HG03135 (cell line): ENCODE data around the gene MYH3.

Experiments
- ATAC-seq: cut with Tn5 transposase; IDR thresholded peaks from one replicate; pipeline ENCODE4 v1.9.1; 2021; ENCODE audit warnings: mild to moderate bottlenecking, moderate library complexity; ENCODE audit not compliant: unreplicated experiment

Gene MYH3

DNA sequence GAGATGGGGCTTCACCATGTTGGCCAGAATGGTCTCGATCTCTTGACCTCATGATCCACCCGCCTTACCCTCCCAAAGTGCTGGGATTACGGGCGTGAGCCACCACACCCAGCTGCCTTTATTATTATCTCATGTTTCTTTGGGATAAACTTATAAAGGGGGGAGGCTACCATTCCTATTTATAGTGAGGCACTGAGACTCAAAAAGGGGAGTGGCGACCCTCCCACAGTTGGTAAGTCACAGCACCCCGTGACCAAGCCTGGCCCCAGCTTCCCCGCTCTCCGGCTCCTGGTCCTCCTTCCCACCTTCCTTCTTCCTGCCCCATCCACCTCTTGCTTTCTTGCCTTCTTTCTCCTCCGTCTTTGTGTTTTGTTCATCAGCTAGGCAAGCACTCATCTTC is 5.2 kb downstream of the MYH3 start:
- ATAC-seq, result no peak

DNA sequence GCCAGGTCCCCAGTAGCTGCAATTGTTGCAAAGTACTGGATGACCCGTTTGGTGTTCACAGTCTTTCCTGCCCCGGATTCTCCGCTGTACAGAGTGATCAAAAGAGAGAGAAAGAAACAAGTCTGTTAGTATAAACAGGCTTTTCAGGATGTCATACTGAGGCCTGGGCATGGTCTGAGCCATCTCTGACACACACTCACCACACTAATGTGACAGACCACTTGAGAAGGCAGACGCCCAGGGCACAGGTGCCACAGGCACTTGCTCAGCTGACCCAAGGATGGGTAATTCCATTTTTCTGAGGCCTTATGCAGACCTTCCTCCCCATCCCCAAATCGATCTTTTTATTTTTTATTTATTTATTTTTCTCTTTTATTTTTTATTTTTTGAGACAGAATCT is 7.5 kb downstream of the MYH3 start:
- no peak for ATAC-seq

DNA sequence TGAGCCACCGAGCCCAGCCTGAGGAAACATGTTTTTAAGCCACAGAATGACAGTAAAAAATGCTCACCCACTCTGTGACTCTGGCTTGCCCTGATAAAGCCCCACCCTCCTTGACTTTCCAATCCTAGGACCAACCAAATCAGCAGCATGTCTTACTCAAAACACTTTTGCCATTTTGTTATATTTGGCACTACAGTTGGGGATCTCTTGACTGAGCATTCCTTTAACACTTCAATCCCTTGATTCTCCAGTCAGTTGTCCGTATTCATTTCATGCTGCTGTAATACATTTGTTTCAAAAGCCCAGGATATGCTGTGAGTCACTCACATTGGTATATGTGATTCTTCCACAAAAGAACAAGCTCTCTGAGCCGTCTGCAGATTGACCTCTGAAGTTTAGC is 8.2 kb downstream of the MYH3 start:
- no peak for ATAC-seq

GRCh38 chr17:10648381-10648780 is 8.7 kb downstream of the MYH3 start:
- no peak for ATAC-seq

- ATAC-seq, result peak; percentile 71
These were observed 10.6 kb downstream of the MYH3 start for GRCh38 chr17:10646392-10646990.

- ATAC-seq, result no peak
These were observed 16.6 kb downstream of the MYH3 start for GRCh38 chr17:10640475-10640874.

- ATAC-seq, result no peak
These were observed 19.0 kb downstream of the MYH3 start for GRCh38 chr17:10638151-10638550.

GRCh38 chr17:10635290-10635689 is 21.8 kb downstream of the MYH3 start:
- no peak for ATAC-seq

GRCh38 chr17:10633738-10634379 is 23.2 kb downstream of the MYH3 start:
- peak; percentile 90 for ATAC-seq

GRCh38 chr17:10631701-10632100 is 25.4 kb downstream of the MYH3 start:
- no peak for ATAC-seq

DNA sequence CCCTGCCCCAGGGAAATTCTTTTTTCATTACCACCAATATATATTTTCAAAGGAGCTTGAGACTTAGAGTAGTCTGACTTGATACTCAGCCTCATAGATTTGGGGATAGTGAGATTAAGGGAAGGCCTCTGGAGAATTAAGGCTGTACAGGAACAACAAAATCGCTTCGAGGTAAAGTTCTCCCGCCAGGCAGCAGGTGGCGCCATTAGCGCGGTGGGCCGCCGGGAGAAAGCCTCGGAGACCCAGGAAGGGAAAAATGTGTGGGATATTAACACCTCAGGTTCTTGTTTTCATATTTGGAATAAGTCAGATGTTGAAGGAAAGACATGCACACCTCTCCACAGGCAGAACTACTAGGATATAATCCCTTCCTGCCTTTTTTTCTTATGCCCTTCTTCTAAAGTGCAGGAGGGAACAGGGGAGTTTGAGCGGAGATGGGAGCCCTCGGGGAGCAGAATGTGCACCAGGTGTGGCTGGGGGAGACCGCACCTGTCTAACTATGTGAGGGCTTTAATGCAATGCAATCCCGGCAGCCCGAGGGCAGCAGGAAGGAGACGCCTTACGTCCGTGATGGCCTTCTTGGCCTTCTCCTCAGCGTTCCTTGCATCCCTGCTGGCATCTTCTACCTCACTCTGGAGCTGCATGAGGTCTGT is 25.9 kb downstream of the MYH3 start:
- ATAC-seq, result no peak

GRCh38 chr17:10629706-10630105 is 27.4 kb downstream of the MYH3 start:
- ATAC-seq, result no peak

DNA sequence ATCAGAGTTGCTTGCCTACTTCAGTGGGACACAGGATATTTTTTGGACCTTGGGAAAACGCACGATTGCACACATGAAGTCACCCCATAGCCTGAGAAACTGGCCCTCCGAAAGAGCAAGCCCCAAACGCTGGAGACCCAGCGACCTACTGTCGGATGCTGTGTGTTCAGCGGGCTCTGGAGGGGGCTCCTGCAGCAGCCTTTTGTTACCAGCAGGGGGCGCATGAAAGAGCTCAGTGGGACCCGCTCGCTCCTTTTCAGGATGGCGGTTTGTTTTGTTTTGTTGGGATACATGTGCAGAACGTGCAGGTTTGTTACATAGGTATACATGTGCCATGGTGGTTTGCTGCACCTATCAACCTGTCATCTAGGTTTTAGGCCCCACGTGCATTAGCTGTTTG is 28.4 kb downstream of the MYH3 start:
- no peak for ATAC-seq

DNA sequence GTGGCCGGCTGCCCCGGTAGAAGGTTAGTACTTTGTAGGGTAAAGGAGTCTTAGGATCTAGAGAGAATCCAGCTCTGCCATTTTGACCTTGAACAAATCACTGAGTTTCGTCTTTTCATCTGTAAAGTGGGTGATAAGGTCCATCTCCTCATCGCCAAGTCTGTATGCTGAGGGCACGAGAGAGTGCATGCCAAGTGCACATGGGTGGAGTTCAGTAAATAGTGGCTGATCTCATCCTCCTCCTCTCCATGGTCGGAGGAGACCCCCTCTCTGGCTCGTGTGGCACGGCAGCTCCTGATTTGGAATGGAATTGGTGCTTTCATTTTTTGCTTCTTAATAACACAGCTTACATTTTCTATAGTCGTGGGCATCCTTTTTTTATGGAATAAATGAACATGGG is 30.7 kb downstream of the MYH3 start:
- ATAC-seq, result no peak

- no peak for ATAC-seq
These were observed 32.1 kb downstream of the MYH3 start for GRCh38 chr17:10624969-10625368.

- no peak for ATAC-seq
These were observed 33.3 kb downstream of the MYH3 start for GRCh38 chr17:10623737-10624338.

GRCh38 chr17:10622617-10623485 is 34.3 kb downstream of the MYH3 start:
- ATAC-seq, result no peak

- ATAC-seq, result no peak
These were observed 35.7 kb downstream of the MYH3 start for GRCh38 chr17:10621397-10621796.

GRCh38 chr17:10620823-10621222 is 36.3 kb downstream of the MYH3 start:
- no peak for ATAC-seq

DNA sequence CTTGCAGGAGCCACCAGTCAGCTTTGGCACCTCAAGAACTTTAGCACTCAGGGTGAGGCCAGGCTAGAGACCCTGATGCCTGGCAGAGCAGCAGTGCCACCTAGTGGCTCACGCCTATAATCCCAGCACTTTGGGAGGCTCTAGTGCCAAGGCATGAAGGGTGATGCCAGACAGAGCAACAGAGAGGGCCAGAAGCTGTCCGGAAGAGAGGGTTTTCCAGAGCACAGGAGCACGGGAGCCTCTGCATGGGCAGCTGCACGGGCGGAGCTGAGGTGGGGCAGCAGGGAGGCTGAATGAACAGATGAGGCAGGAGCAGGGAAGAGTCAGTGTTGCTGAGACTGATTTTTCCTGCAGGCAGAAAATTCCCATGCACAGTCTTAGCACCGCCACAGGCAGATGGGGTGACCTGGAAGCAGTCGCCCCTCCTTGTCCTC is 38.9 kb downstream of the MYH3 start:
- ATAC-seq, result no peak

GRCh38 chr17:10617120-10617505 is 40.0 kb downstream of the MYH3 start:
- ATAC-seq, result no peak
